ENCODE results near the gene CACNB2. TPM values are rescaled to one million over a fixed set of nuclear protein-coding genes. Genes with fewer than 3 reads are reported as not detected.
A peak's percentile ranks its signal among the peaks of the same experiment; 100 is the strongest.

Gene CACNB2
- total and polyA plus RNA-seq, 4 donors = 0.38 to 3.1 (median 0.83) TPM

DNA sequence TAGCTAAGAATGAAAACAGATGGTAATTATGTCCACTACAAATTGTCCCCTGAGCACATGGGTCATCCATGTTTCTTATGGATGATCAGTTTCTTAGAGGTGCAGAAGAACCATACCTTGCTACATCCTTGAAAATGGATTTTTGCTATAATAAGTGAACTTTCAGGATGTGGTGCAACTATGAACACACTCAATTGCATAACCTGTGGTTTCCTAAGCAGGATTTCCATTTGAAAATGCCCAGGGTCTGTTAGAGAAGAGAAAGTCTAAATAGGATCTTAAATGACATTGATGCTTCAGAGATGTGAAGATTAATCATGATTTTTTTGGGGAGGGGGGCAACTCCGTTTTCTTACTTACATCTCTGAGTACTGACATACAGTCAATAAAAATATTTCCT, 39.6 kb upstream of the CACNB2 start:
- H3K36me3 ChIP-seq (ENCODE audit: control insufficient read depth in 4 of 4, insufficient read depth in 3 of 4, low read depth in 1 of 4, low read length in 3 of 4) = no peaks in the 10 kb centered on the region
- TF ChIP-seq FOXA1 (IDR thresholded peaks at IDR 0.05) (no peak), EGR1 (IDR thresholded peaks at IDR 0.05; ENCODE audit: low read depth in 2 of 2) (no peak), JUND (IDR thresholded peaks at IDR 0.05) (no peak), HNF4A (conservative IDR thresholded peaks at IDR 0.05) (no peak), SP1 (IDR thresholded peaks at IDR 0.05) (no peak), NR2F2 (IDR thresholded peaks at IDR 0.05) (no peak), HNF4G (IDR thresholded peaks at IDR 0.05) (no peak)
- TF ChIP-seq, protein P1, sequence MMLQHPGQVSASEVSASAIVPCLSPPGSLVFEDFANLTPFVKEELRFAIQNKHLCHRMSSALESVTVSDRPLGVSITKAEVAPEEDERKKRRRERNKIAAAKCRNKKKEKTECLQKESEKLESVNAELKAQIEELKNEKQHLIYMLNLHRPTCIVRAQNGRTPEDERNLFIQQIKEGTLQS (IDR thresholded peaks at IDR 0.05) = no peak
- TF ChIP-seq, protein P2, sequence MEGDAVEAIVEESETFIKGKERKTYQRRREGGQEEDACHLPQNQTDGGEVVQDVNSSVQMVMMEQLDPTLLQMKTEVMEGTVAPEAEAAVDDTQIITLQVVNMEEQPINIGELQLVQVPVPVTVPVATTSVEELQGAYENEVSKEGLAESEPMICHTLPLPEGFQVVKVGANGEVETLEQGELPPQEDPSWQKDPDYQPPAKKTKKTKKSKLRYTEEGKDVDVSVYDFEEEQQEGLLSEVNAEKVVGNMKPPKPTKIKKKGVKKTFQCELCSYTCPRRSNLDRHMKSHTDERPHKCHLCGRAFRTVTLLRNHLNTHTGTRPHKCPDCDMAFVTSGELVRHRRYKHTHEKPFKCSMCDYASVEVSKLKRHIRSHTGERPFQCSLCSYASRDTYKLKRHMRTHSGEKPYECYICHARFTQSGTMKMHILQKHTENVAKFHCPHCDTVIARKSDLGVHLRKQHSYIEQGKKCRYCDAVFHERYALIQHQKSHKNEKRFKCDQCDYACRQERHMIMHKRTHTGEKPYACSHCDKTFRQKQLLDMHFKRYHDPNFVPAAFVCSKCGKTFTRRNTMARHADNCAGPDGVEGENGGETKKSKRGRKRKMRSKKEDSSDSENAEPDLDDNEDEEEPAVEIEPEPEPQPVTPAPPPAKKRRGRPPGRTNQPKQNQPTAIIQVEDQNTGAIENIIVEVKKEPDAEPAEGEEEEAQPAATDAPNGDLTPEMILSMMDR (IDR thresholded peaks at IDR 0.05; ENCODE audit: low read depth, low read length, missing input control) = no peak
- TF ChIP-seq, protein P3, sequence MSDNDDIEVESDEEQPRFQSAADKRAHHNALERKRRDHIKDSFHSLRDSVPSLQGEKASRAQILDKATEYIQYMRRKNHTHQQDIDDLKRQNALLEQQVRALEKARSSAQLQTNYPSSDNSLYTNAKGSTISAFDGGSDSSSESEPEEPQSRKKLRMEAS (IDR thresholded peaks at IDR 0.05) = no peak
- DNase-seq (ENCODE audit: low spot score) = no peak
- no peaks in the 10 kb centered on the region for H3K4me1 ChIP-seq (ENCODE audit: control insufficient read depth in 4 of 4, insufficient read depth in 4 of 4, low read length in 3 of 4)
- no peak overlapping the region for H3K4me3 ChIP-seq (ENCODE audit: low read depth in 1 of 3, low read length in 3 of 3)
- no peak overlapping the region for H3K9ac ChIP-seq (ENCODE audit: low read depth in 1 of 2, low read length in 2 of 2)
- peaks cover 0 to 6% (median 0%) of the 10 kb centered on the region in 4 donors for H3K27me3 ChIP-seq (ENCODE audit: control insufficient read depth in 4 of 4, insufficient read depth in 4 of 4, low read length in 3 of 4)
- no peak overlapping the region for H3K27ac ChIP-seq (ENCODE audit: low read depth in 1 of 2, low read length in 2 of 2)
- 47% methylated on average over 1 of the region's 1 CpG for WGBS
- no peaks in the 10 kb centered on the region for H3K9me3 ChIP-seq (ENCODE audit: control insufficient read depth in 4 of 4, low read length in 3 of 4)

DNA sequence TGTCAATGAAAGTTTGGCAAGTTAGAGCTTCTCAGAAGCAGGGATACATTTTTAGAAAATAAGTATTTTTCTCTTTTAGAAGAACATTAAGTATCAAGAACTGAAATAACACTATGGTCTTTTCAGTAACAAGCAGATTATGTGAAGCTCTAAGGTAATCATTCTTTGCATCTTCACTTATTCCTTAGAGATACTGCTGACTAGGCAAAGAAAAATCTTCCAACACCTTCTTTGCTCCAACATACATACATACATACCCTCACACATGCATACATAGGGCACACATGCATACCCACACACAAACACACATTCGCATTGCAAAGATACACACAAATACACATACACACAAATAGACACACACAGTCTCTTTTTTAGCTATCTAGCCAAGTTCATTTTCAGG, 37.8 kb upstream of the CACNB2 start:
- Histone ChIP-seq H3K36me3 (ENCODE audit: control insufficient read depth in 4 of 4, insufficient read depth in 3 of 4, low read depth in 1 of 4, low read length in 3 of 4) (no peaks in the 10 kb centered on the region), H3K27me3 (ENCODE audit: control insufficient read depth in 4 of 4, insufficient read depth in 4 of 4, low read length in 3 of 4) (peaks cover 0 to 3% (median 0%) of the 10 kb centered on the region in 4 donors), H3K4me3 (ENCODE audit: low read depth in 1 of 3, low read length in 3 of 3) (no peak overlapping the region), H3K9me3 (ENCODE audit: control insufficient read depth in 4 of 4, low read length in 3 of 4) (no peaks in the 10 kb centered on the region), H3K4me1 (ENCODE audit: control insufficient read depth in 4 of 4, insufficient read depth in 4 of 4, low read length in 3 of 4) (no peaks in the 10 kb centered on the region), H3K9ac (ENCODE audit: low read depth in 1 of 2, low read length in 2 of 2) (no peak overlapping the region), H3K27ac (ENCODE audit: low read depth in 1 of 2, low read length in 2 of 2) (no peak overlapping the region)
- WGBS = 91% methylated on average over 1 of the region's 1 CpG
- no peak for DNase-seq (ENCODE audit: low spot score)
- no peak for TF ChIP-seq EGR1 (IDR thresholded peaks at IDR 0.05; ENCODE audit: low read depth in 2 of 2)
- TF ChIP-seq GABPA (IDR thresholded peaks at IDR 0.05 in 1 of 2, conservative IDR thresholded peaks at IDR 0.05 in 1 of 2) = no peak
- TF ChIP-seq, protein P4, sequence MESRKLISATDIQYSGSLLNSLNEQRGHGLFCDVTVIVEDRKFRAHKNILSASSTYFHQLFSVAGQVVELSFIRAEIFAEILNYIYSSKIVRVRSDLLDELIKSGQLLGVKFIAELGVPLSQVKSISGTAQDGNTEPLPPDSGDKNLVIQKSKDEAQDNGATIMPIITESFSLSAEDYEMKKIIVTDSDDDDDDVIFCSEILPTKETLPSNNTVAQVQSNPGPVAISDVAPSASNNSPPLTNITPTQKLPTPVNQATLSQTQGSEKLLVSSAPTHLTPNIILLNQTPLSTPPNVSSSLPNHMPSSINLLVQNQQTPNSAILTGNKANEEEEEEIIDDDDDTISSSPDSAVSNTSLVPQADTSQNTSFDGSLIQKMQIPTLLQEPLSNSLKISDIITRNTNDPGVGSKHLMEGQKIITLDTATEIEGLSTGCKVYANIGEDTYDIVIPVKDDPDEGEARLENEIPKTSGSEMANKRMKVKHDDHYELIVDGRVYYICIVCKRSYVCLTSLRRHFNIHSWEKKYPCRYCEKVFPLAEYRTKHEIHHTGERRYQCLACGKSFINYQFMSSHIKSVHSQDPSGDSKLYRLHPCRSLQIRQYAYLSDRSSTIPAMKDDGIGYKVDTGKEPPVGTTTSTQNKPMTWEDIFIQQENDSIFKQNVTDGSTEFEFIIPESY (IDR thresholded peaks at IDR 0.05) = no peak
- no peak for TF ChIP-seq FOXA1 (IDR thresholded peaks at IDR 0.05)

DNA sequence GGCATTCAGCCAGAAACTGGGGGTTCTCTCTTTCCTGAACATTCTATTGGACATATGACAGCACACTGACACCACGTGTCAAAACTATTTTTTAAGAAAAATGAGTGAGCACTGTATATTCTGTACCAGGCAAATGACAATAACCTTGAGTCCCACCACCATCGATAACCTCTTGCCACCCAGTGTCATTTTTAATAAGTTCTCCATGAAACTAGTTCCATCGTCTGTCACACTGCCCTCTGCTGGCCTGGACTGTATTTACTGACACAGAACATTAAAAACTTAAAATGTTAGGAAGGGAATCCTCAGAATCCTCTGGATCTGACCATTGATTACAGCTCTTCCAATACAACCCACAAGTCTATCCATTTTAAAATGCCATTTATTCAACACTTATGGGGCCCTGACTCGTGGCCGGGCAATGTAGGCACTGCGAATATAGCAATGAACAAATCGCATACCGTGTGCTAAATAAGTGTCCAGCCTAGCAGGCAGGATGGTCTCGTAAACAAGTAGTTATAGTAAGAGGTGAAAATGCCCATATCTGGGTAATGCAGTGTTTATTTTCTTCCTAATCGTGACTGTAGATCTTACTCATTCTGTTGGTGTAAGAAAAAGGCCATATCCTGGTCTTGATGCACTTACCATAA, 35.9 kb upstream of the CACNB2 start:
- WGBS = 59% methylated on average over 10 of the region's 10 CpGs
- Histone ChIP-seq H3K27me3 (ENCODE audit: control insufficient read depth in 4 of 4, insufficient read depth in 4 of 4, low read length in 3 of 4) (peaks cover 0 to 2% (median 0%) of the 10 kb centered on the region in 4 donors), H3K36me3 (ENCODE audit: control insufficient read depth in 4 of 4, insufficient read depth in 3 of 4, low read depth in 1 of 4, low read length in 3 of 4) (no peaks in the 10 kb centered on the region), H3K4me1 (ENCODE audit: control insufficient read depth in 4 of 4, insufficient read depth in 4 of 4, low read length in 3 of 4) (no peaks in the 10 kb centered on the region), H3K9me3 (ENCODE audit: control insufficient read depth in 4 of 4, low read length in 3 of 4) (no peaks in the 10 kb centered on the region), H3K4me3 (ENCODE audit: low read depth in 1 of 3, low read length in 3 of 3) (no peak overlapping the region), H3K27ac (ENCODE audit: low read depth in 1 of 2, low read length in 2 of 2) (no peak overlapping the region), H3K9ac (ENCODE audit: low read depth in 1 of 2, low read length in 2 of 2) (no peak overlapping the region)
- DNase-seq (ENCODE audit: low spot score) = peak; percentile 48
- TF ChIP-seq, protein P2 (IDR thresholded peaks at IDR 0.05; ENCODE audit: low read depth, low read length, missing input control) = peak; percentile 59
- no peak for TF ChIP-seq EGR1 (IDR thresholded peaks at IDR 0.05; ENCODE audit: low read depth in 2 of 2)
- TF ChIP-seq, protein P4 (IDR thresholded peaks at IDR 0.05) = no peak
- no peak for TF ChIP-seq NR2F2 (IDR thresholded peaks at IDR 0.05)
- TF ChIP-seq FOXA1 (IDR thresholded peaks at IDR 0.05) = no peak
- TF ChIP-seq, protein P5, sequence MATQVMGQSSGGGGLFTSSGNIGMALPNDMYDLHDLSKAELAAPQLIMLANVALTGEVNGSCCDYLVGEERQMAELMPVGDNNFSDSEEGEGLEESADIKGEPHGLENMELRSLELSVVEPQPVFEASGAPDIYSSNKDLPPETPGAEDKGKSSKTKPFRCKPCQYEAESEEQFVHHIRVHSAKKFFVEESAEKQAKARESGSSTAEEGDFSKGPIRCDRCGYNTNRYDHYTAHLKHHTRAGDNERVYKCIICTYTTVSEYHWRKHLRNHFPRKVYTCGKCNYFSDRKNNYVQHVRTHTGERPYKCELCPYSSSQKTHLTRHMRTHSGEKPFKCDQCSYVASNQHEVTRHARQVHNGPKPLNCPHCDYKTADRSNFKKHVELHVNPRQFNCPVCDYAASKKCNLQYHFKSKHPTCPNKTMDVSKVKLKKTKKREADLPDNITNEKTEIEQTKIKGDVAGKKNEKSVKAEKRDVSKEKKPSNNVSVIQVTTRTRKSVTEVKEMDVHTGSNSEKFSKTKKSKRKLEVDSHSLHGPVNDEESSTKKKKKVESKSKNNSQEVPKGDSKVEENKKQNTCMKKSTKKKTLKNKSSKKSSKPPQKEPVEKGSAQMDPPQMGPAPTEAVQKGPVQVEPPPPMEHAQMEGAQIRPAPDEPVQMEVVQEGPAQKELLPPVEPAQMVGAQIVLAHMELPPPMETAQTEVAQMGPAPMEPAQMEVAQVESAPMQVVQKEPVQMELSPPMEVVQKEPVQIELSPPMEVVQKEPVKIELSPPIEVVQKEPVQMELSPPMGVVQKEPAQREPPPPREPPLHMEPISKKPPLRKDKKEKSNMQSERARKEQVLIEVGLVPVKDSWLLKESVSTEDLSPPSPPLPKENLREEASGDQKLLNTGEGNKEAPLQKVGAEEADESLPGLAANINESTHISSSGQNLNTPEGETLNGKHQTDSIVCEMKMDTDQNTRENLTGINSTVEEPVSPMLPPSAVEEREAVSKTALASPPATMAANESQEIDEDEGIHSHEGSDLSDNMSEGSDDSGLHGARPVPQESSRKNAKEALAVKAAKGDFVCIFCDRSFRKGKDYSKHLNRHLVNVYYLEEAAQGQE (IDR thresholded peaks at IDR 0.05) = no peak

All from liver (tissue), 9 donors.